Non-pigmented ciliary epithelial cell (primary cell): ENCODE measurements around the gene HSPA1B.
"Not testable (repeated sequence)": the region's sequence is repeated elsewhere in the genome, so short reads cannot be mapped to it uniquely, and the experiment has no call there.

Source experiments
- DNase-seq: peaks from one replicate; pipeline ENCODE4 v3.0.0-alpha.2; 2010; ENCODE audit warnings: low read depth

The HSPA1B gene

GRCh38 chr6:31860349-31860748, 32.8 kb downstream of the HSPA1B start:
- DNase-seq, result no peak

DNA sequence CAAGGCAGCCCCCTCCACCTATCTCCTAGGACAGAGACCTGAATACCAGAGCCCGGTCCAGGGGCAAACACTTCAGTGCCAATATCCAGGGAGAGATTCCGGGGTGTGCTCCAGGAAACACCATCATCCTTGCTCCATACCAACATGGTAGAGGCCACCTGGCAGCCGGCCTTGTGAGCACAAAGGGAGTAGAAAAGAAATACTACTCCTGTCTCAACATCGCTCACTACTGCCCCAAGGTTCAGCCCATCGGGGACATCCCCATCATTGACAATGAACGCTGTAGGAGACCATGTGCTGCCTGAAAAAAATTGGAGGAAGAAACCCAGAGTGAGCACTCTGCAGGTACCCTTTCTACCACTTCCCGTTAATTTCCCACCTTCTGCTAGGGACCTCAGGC, 33.6 kb downstream of the HSPA1B start:
- no peak for DNase-seq

DNA sequence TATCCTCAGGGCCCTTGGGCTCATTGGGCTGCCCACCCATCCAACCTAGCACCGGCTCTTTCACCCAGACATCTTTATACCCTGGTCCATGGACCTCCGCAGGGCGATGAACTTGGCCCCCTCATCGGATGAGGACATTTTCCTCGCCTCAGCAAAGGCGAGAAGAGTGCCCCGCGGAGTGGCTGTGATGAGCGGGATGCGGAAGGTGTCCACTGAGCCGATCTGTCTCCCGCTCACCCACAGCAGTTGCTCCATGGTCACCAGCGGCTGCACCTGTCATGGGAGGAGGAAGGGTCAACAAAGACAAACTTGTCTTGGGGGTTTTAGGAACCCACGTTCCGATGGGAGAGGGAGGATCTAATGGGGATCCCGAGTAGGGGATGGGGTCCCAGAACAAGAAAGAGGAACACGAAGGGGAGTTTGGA, 34.4 kb downstream of the HSPA1B start:
- DNase-seq, result no peak

- peak; percentile 100 for DNase-seq
Measured at GRCh38 chr6:31862344-31863235, 35.1 kb downstream of the HSPA1B start, which contains the start of gene NEU1. TSS of gene NEU1 (minus strand) at chr6:31862821. CDS start at chr6:31862776, 45 bp downstream.

DNA sequence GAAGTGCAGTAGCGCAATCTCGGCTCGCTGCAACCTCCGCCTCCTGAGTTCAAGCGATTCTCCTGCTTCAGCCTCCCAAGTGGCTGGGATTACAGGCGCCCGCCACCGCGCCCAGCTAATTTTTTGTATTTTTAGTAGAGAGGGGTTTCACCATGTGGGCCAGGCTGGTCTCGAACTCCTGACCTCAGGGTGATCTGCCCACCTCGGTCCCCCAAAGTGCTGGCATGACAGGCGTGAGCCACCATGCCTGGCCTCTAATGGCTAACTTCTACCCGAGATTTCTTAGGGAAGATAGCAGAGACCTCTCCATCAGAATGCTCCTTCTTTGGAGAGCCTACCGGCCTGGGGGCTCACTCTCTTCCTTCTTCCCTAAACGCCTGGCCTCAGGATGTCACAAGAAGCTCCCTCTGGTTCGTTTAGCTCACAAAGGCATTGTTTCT, 36.6 kb downstream of the HSPA1B start:
- DNase-seq, result not testable (repeated sequence)

GRCh38 chr6:31864818-31865204, 37.3 kb downstream of the HSPA1B start:
- DNase-seq, result no peak

DNA sequence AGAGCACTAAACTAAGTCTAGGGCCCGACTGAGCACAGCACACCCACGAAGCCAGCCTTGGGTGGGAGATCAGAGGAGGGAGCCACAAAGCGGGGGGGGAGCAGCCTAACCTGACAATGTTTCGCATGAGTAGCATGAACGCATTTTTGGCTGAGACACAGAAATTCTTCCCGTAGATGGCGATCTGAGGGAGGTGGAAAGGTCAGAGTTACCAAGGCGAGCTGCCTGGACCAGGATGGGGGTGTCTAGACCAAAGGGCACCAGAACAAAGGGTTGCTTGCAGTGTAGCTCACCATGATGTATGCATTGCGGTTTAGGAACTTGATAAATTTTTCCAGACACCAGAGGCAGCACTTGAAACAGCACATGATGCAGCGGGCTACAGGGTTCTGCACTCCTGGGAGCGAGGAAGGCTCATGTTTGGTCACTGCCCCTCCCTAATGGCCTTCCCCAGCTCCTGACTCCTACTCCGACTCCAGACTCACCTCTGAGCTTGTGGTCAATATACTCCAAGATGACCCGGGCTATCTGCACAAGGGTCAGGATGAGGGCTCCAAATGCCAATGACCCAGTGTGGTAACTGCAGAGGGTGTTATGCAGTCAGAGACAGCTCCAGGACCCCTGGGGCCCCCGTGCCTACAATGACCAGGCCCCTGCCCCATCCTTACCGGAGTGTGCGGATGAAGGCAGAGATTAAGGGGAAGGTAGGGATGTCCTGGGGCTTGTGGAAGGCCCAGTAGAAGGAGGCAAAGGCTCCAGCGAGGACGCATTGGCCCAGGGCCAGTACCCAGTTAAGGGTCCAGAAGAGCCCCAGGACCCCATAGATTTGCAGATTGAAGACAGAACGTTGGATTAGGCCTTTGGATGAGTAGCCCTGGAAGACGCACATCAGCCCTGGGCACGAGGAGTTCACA, 37.9 kb downstream of the HSPA1B start:
- no peak for DNase-seq

- DNase-seq, result not testable (repeated sequence)
Measured at GRCh38 chr6:31868658-31868971, 41.1 kb downstream of the HSPA1B start.

DNA sequence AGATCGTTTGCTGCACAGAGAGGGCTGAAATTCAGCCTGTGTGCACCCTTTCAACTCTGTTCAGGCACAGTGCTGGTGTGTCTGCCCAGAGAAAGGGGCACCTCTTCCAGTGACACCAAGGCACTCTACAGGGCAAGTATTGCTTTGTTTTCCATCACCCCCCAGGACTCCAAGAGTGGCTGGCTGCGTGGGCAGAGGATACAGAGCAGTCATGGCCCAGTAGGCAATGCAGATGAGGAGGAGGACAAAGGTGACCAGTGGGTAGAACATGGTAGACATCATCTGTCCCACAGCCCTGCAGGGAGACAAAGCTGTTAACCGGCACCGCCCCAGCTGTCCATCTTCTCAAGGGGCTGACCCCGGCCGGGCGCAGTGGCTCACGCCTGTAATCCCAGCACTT, 41.8 kb downstream of the HSPA1B start:
- DNase-seq, result no peak

DNA sequence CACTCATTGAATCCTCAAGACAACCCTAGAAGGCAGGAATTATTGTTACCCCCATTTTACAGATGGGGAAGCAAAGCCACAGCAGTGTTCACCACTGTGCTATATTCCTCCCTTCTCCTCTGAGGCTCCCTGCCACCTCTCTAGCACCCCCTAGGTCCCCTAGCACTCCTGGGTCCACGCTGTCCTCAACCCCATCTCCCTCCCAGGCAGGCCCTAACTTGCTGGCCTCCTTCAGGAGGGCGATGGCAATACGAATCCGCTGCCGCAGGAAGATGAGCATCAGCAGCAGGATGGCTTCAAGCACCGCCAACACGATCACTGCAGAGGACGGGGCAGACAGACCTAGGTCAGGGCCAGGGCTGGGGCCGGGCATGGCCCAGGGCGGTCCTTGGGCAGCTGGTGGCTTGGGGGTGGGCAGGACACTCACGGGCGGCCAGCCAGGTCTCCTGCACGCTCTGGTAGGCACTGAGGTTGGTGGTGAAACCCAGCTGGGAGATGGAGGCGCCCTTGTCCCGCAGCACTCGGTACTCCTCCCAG, 42.9 kb downstream of the HSPA1B start:
- no peak for DNase-seq

DNA sequence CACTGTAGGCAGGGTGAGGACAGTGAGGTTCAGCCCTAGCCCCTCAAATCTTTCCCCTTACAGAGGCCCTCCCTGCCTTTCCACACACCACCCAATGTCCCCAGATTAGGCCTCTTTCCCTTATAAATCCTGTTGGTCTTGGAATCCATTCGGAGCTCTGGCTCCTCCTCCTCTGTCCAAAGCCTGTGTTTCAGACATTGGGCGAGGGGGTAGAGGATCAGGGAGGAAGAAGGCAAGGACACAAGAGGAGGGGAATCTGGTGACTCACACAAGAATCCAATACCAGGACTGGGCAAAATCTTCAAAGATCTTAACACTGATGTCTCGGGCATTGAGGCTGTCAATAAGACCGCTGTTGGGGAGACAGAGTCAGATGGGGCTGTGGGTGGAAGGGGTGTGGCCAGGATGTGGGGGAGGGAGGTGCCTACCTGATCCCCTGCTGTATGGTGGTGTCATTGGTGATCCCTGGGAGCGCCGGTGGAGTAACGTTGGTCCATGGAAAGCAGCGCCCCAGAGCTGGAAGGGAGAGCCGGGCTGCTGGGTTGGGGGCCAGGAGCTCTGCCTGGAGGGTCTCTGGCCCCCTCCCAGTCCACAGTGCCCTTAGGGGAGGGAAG, 43.6 kb downstream of the HSPA1B start:
- DNase-seq, result no peak

DNA sequence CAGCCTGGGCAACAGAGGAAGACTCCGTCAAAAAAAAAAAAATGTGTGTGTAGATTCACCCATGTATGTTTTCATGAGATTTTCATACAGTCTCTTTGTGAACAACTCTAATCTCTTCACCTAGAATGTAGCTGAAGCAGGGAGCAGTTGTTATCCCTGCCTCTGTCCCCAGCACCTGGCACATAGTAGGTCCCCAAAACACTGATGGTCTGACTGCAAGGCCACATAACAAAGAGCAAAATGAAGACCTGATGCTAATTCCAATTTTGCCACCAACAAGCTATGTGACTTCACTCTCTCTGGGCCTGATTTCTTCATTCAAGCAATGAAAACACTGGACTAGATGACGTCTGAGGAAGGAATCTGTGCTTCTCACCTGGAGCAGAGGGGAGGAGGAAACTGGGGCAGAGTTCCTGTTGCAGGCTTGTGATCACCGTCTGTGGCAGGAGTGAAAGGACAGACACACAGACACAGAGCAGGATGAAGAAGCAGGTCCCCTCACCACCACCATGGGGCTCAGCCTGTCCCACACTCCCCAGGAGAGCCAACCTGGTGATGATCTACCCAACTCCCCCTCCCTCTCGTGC, 46.6 kb downstream of the HSPA1B start:
- DNase-seq, result no peak

GRCh38 chr6:31874836-31875572, 47.5 kb downstream of the HSPA1B start:
- DNase-seq, result no peak

DNA sequence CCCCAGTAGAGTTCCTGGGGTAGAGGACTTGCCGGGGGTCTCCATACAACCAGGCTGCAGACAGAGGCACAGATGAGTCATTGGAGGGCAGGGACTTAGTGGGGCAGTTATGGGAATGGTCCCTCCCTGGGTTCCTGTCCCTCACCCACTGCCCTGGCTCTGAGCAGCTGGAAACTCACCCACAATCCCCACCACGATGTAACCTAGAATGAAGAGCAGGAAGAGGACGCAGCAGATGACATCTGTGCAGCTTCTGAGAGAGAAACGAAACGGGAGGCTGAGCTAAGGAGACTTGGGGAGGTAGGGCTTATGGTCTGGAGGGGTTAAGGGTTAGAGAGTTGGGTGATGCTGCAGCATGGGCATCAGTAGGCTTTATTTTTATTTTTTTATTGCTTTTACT, 48.3 kb downstream of the HSPA1B start:
- no peak for DNase-seq

- no peak for DNase-seq
Measured at GRCh38 chr6:31876357-31876756, 48.8 kb downstream of the HSPA1B start.

DNA sequence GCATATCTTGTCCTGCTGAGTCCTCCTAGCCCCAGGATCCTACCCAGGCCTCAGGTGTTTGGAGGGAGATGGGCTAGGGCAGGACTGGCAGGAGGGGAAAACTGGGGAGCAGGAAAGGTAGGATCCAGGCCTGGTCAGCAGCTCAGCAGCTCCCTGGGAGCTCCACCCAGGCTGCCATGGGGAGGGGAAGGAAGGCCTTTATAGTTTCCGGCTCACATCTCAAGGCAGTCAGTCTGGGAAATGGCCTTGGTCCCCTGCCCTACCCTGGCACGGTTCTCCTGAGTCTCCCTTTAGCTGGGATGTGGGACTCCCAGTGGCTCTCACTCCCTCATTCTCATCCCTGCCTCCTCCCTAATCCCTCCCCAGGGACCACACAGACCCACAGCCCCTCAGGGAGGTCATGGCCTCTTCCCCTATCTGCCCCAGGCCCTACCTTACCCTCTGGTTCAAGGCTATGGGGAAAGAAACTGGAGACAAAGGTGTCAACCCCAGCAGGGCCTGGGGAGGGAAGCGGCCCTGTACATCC, 49.6 kb downstream of the HSPA1B start:
- DNase-seq, result no peak

GRCh38 chr6:31877651-31878161, 50.2 kb downstream of the HSPA1B start:
- DNase-seq, result no peak

DNA sequence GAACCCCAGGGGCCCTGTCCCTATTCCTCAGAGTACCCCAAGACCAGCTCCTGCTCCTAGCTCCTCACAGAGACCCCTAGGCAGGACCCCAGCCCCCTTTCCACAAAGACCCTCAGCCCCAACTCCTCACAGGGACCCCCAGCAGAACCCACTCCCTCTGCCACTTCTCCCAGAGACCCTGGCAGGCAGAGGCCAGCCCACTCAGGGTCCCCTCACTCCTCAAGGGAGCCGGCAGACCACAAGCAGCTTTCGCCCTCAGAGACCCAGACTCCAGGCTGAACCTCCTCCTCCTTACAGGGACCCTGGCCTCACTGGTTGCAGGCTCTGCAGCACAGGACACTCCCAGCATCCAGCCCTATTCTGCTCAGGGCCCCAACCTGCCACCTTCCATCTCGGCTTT, 50.7 kb downstream of the HSPA1B start:
- DNase-seq, result no peak

- no peak for DNase-seq
Measured at GRCh38 chr6:31878726-31879125, 51.2 kb downstream of the HSPA1B start, which contains the start of gene SLC44A4. TSS of gene SLC44A4 (minus strand) at chr6:31878997. CDS start at chr6:31878980, 17 bp downstream.

GRCh38 chr6:31879143-31879542, 51.6 kb downstream of the HSPA1B start:
- DNase-seq, result no peak
